ENCODE measurements around the gene TNFRSF8. TPM values are rescaled to one million over a fixed set of nuclear protein-coding genes. Genes with fewer than 3 reads are reported as not detected.

Gene TNFRSF8
- total RNA-seq, 1 experiment from 2014 or later = 0.13 TPM

DNA sequence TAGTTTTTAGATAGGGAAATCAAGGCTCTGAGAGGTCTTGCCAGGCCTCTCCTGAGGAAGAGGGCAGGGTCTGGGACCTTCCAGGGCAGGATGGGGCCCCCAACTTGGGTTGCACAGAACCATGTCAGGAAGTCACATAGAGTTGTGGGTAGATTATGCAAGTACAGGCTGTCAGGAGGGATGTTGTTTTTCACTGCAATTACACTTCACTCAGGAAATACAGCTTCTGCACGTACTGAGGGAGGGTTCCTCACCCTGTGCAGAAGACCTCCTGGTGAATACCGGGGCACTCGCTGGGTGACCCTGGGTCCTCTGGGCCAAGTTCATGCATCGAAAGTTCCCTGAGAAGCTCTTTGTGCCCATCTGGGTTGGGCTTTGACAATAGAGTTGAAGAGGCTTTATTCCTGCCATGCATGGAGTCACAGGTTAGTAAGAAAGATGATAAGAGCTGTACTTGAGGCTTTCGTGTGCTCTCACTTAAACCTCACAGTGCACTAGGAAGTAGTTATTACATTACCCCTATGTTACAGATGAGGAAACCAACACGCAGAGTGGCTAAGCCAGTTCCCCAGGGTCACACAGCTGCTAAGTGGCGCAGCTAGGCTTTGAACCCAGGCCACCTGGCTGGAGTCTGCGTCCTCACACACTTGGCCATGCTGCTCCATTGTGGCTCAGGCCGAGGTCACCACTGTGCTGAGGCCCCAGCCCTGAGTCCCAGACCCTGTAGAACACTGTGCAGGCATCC is 87.5 kb downstream of the TNFRSF8 start:
- CTCF ChIA-PET = no interaction called here
- POLR2A ChIA-PET = no interaction called here
- Histone ChIP-seq H3K4me3 (ENCODE audit: low read depth in 2 of 2, low read length in 2 of 2) (no peak overlapping the region), H3K9me3 (ENCODE audit: control insufficient read depth, insufficient read depth, low read depth, low read length) (peaks cover 3% of the 10 kb centered on the region; the same call in 1 of the 2 replicates), H3K36me3 (ENCODE audit: control insufficient read depth, insufficient read depth, low read length) (no peaks in the 10 kb centered on the region), H3K27ac (ENCODE audit: low read length) (no peak overlapping the region), H3K27me3 (ENCODE audit: control insufficient read depth, insufficient read depth, low read length) (no peaks in the 10 kb centered on the region), H3K4me1 (ENCODE audit: control insufficient read depth, insufficient read depth, low read length) (peaks cover 11% of the 10 kb centered on the region)
- DNase-seq (ENCODE audit: low read depth, low spot score) (no peak), ATAC-seq (no peak)
- intact Hi-C loops (cut with micrococcal nuclease; ENCODE audit: unreplicated experiment) (no loop called here), in situ Hi-C loops (cut with HindIII; ENCODE audit: low pct_unique_long_range_greater_than_20kb, low sequenced_read_pairs) (no loop called here)
- TF ChIP-seq TCF7L2 (IDR thresholded peaks at IDR 0.05; ENCODE audit: low read depth, low read length) = no peak
- TF ChIP-seq, protein P1, sequence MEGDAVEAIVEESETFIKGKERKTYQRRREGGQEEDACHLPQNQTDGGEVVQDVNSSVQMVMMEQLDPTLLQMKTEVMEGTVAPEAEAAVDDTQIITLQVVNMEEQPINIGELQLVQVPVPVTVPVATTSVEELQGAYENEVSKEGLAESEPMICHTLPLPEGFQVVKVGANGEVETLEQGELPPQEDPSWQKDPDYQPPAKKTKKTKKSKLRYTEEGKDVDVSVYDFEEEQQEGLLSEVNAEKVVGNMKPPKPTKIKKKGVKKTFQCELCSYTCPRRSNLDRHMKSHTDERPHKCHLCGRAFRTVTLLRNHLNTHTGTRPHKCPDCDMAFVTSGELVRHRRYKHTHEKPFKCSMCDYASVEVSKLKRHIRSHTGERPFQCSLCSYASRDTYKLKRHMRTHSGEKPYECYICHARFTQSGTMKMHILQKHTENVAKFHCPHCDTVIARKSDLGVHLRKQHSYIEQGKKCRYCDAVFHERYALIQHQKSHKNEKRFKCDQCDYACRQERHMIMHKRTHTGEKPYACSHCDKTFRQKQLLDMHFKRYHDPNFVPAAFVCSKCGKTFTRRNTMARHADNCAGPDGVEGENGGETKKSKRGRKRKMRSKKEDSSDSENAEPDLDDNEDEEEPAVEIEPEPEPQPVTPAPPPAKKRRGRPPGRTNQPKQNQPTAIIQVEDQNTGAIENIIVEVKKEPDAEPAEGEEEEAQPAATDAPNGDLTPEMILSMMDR (IDR thresholded peaks at IDR 0.05) = no peak
- TF ChIP-seq SIN3A (IDR thresholded peaks at IDR 0.05; ENCODE audit: borderline replicate concordance, insufficient read depth, low read depth, low read length) = no peak
- no peak for TF ChIP-seq POLR2AphosphoS5 (IDR thresholded peaks at IDR 0.05; ENCODE audit: low read depth, low read length)
- TF ChIP-seq, protein P2, sequence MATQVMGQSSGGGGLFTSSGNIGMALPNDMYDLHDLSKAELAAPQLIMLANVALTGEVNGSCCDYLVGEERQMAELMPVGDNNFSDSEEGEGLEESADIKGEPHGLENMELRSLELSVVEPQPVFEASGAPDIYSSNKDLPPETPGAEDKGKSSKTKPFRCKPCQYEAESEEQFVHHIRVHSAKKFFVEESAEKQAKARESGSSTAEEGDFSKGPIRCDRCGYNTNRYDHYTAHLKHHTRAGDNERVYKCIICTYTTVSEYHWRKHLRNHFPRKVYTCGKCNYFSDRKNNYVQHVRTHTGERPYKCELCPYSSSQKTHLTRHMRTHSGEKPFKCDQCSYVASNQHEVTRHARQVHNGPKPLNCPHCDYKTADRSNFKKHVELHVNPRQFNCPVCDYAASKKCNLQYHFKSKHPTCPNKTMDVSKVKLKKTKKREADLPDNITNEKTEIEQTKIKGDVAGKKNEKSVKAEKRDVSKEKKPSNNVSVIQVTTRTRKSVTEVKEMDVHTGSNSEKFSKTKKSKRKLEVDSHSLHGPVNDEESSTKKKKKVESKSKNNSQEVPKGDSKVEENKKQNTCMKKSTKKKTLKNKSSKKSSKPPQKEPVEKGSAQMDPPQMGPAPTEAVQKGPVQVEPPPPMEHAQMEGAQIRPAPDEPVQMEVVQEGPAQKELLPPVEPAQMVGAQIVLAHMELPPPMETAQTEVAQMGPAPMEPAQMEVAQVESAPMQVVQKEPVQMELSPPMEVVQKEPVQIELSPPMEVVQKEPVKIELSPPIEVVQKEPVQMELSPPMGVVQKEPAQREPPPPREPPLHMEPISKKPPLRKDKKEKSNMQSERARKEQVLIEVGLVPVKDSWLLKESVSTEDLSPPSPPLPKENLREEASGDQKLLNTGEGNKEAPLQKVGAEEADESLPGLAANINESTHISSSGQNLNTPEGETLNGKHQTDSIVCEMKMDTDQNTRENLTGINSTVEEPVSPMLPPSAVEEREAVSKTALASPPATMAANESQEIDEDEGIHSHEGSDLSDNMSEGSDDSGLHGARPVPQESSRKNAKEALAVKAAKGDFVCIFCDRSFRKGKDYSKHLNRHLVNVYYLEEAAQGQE (IDR thresholded peaks at IDR 0.05; ENCODE audit: insufficient read depth in 1 of 2, low read depth in 2 of 2, low read length in 1 of 2) = no peak
- no TSS peak for BruUV-seq (replicated peaks)

DNA sequence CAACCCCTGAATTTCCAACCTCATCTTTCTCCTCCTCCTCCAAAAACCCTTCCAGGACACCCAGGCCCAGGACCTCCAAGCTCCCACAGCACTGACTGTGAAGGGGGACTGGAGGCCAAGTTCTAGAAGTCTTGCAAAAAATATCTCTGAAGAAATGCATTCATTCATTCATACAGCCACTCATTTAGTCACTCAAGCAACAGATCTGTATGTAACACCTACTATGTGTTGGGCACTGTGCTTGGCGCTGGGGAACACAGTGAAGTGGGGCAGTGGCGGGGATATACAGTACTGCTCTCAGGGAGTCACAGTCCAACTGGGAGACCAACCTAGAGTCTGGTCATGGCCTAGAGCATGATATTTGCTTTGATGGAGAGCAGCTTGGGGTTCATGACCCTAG is 88.4 kb downstream of the TNFRSF8 start:
- DNase-seq (ENCODE audit: low read depth, low spot score) (no peak), ATAC-seq (no peak)
- H3K4me3 ChIP-seq (ENCODE audit: low read depth in 2 of 2, low read length in 2 of 2) = no peak overlapping the region
- CTCF ChIA-PET = no interaction called here
- in situ Hi-C loops (cut with HindIII; ENCODE audit: low pct_unique_long_range_greater_than_20kb, low sequenced_read_pairs) (no loop called here), intact Hi-C loops (cut with micrococcal nuclease; ENCODE audit: unreplicated experiment) (no loop called here)
- no peaks in the 10 kb centered on the region for H3K36me3 ChIP-seq (ENCODE audit: control insufficient read depth, insufficient read depth, low read length)
- no peaks in the 10 kb centered on the region for H3K27me3 ChIP-seq (ENCODE audit: control insufficient read depth, insufficient read depth, low read length)
- TF ChIP-seq, protein P1 (IDR thresholded peaks at IDR 0.05) = no peak
- TF ChIP-seq SIN3A (IDR thresholded peaks at IDR 0.05; ENCODE audit: borderline replicate concordance, insufficient read depth, low read depth, low read length) (no peak), POLR2AphosphoS5 (IDR thresholded peaks at IDR 0.05; ENCODE audit: low read depth, low read length) (no peak), TCF7L2 (IDR thresholded peaks at IDR 0.05; ENCODE audit: low read depth, low read length) (no peak)
- TF ChIP-seq, protein P2 (IDR thresholded peaks at IDR 0.05; ENCODE audit: insufficient read depth in 1 of 2, low read depth in 2 of 2, low read length in 1 of 2) = no peak
- H3K4me1 ChIP-seq (ENCODE audit: control insufficient read depth, insufficient read depth, low read length) = peaks cover 11% of the 10 kb centered on the region
- POLR2A ChIA-PET = no interaction called here
- H3K9me3 ChIP-seq (ENCODE audit: control insufficient read depth, insufficient read depth, low read depth, low read length) = peaks cover 3% of the 10 kb centered on the region; the same call in 1 of the 2 replicates
- H3K27ac ChIP-seq (ENCODE audit: low read length) = no peak overlapping the region
- BruUV-seq (replicated peaks) = no TSS peak

All from Panc1 (cell line).